Keratinocyte (primary cell): Measurements from ENCODE around the gene MICALL1. TPM values are rescaled to one million over a fixed set of nuclear protein-coding genes. Genes with fewer than 3 reads are reported as not detected.

Source experiments
- DNase-seq: peaks from one replicate; pipeline ENCODE4 v3.0.0-alpha.2; 2011; ENCODE audit warnings: low read depth, missing footprints, low spot score
- FAIRE-seq: peaks from 2 replicates; lab custom pipeline; 2011; peaks lifted over from hg19 to GRCh38; lab: Jason Lieb, UNC
- H2AFZ ChIP-seq: 2 replicates; pipeline ENCODE4 v1.6.0; 2012; ENCODE audit warnings: low read length, control low read depth, inconsistent platforms; ENCODE audit not compliant: control insufficient read depth
- H3K27ac ChIP-seq: 2 replicates; pipeline ENCODE4 v1.5.1; 2011; ENCODE audit warnings: low read length; ENCODE audit not compliant: control insufficient read depth, insufficient read depth
- H3K27me3 ChIP-seq: 3 replicates; pipeline ENCODE4 v1.6.0; 2011; ENCODE audit warnings: low read length; ENCODE audit not compliant: control insufficient read depth, insufficient read depth; ENCODE audit errors: extremely low read depth
- H3K36me3 ChIP-seq, 2 experiments: 2 replicates in 1 of 2; 3 replicates in 1 of 2; pipeline ENCODE4 v1.5.1; 2011; ENCODE audit warnings: low read length in 2 of 2, mild to moderate bottlenecking in 1 of 2; ENCODE audit not compliant: control insufficient read depth in 2 of 2, insufficient read depth in 2 of 2; ENCODE audit errors: extremely low read depth in 1 of 2
- H3K4me1 ChIP-seq: 3 replicates; pipeline ENCODE4 v1.5.1; 2011; ENCODE audit warnings: low read length; ENCODE audit not compliant: control insufficient read depth, insufficient read depth; ENCODE audit errors: extremely low read depth
- H3K4me2 ChIP-seq: 3 replicates; pipeline ENCODE4 v1.6.0; 2011; ENCODE audit warnings: low read depth, low read length; ENCODE audit not compliant: control insufficient read depth, insufficient read depth; ENCODE audit errors: extremely low read depth
- H3K4me3 ChIP-seq, 3 experiments: fragments of 200-600 bp in 1 of 3; sonication (generic) in 1 of 3; 2 replicates in 2 of 3; 3 replicates in 1 of 3; pipeline ENCODE4 v1.5.1; 2011 to 2016; ENCODE audit warnings: low read length in 3 of 3, mild to moderate bottlenecking in 3 of 3, control low read depth in 2 of 3, inconsistent platforms in 1 of 3, low read depth in 1 of 3, mixed read lengths in 1 of 3, mixed run types in 1 of 3, moderate library complexity in 1 of 3; ENCODE audit not compliant: control insufficient read depth in 2 of 3, insufficient read depth in 2 of 3; ENCODE audit errors: extremely low read depth in 1 of 3
- H3K79me2 ChIP-seq: 2 replicates; pipeline ENCODE4 v1.6.0; 2012; ENCODE audit warnings: low read length; ENCODE audit not compliant: control insufficient read depth, insufficient read depth
- H3K9ac ChIP-seq: 3 replicates; pipeline ENCODE4 v1.6.0; 2011; ENCODE audit warnings: low read length; ENCODE audit not compliant: control insufficient read depth, insufficient read depth; ENCODE audit errors: extremely low read depth
- H3K9me1 ChIP-seq: 3 replicates; pipeline ENCODE4 v1.6.0; 2011; ENCODE audit warnings: low read length; ENCODE audit not compliant: control insufficient read depth, insufficient read depth; ENCODE audit errors: extremely low read depth
- H3K9me3 ChIP-seq: 2 replicates; pipeline ENCODE4 v1.5.1; 2012; ENCODE audit warnings: low read depth, low read length; ENCODE audit not compliant: control insufficient read depth
- H4K20me1 ChIP-seq: 3 replicates; pipeline ENCODE4 v1.6.0; 2011; ENCODE audit warnings: low read length; ENCODE audit not compliant: control insufficient read depth, insufficient read depth; ENCODE audit errors: extremely low read depth
- EZH2 ChIP-seq: IDR thresholded peaks from one replicate; pipeline ENCODE4 v1.6.1; 2012; ENCODE audit warnings: inconsistent platforms, mild to moderate bottlenecking, low read length, moderate library complexity
- dilution Hi-C: fragments of 300-500 bp; cut with MboI; formaldehyde crosslinking; loops from one replicate; pipeline ENCODE4 v1.7.0; 2020; ENCODE audit warnings: low sequenced_read_pairs; ENCODE audit not compliant: extremely low pct_ligation_motif_present
- polyA plus RNA-seq, 5 experiments: library from polyadenylated mRNA; depleted of rRNA in 3 of 5; stranded (reverse) in 3 of 5; stranded (forward) in 1 of 5; unstranded in 1 of 5; fragments of >200 nt; gene quantifications; 1 replicate in 1 of 5; 2 replicates in 3 of 5; 3 replicates in 1 of 5; pipeline versions ENCODE4 v1.2.1 to v1.2.3, GENCODE V29; 2011 to 2012; ENCODE audit warnings: missing spikeins in 2 of 5, low read depth in 1 of 5, low replicate concordance in 1 of 5
- TF ChIP-seq, protein P1 (sequence below), 3 experiments: IDR thresholded peaks in 1 of 3; conservative IDR thresholded peaks in 1 of 3; optimal IDR thresholded peaks in 1 of 3; 2 replicates in 2 of 3; 3 replicates in 1 of 3; pipeline versions ENCODE3 to v1.5.1; 2011; ENCODE audit warnings: low read length in 3 of 3, mild to moderate bottlenecking in 3 of 3, moderate library complexity in 2 of 3, control low read depth in 1 of 3, inconsistent platforms in 1 of 3; ENCODE audit not compliant: insufficient read depth in 2 of 3; ENCODE audit errors: extremely low read depth in 1 of 3

The MICALL1 gene
- polyA plus RNA-seq, 1 donor (not counting 4 experiments of a cell fraction or from before 2014, with no cell fraction given) = 42.8 TPM

DNA sequence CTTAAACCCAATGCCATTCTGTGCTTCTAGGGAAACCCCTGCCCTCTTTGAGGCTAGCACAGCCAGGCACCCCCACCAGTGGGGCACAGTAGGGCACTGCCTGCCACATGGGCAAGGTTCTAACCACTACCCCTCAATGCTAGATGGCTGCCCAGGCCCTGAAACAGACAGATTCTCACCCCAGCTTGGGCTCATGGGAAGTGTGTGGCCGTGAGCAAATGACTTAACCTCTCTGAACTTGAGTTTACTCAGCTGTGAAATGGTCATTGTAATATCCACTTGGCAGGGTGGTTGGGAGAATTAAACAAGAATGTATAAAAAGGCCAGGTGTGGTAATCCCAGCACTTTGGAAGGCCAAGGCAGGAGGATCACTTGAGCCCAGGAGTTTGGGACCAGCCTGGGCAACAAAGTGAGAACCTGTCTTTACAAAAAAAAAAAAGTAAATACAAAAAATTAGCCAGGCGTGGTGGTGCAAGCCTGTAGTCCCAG, 24.9 kb downstream of the MICALL1 start:
- Histone ChIP-seq H3K4me3 (no peak overlapping the region), H3K9me3 (no peaks in the 10 kb centered on the region), H3K4me1 (peaks cover 21% of the 10 kb centered on the region), H3K27ac (no peak overlapping the region), H2AFZ (no peak overlapping the region), H3K9me1 (peaks cover 5% of the 10 kb centered on the region), H4K20me1 (peaks cover 41% of the 10 kb centered on the region), H3K9ac (no peak overlapping the region), H3K4me2 (no peak overlapping the region), H3K36me3 (peaks cover 51 to 61% of the 10 kb centered on the region in 2 experiments), H3K79me2 (peaks cover 44% of the 10 kb centered on the region), H3K27me3 (no peaks in the 10 kb centered on the region)
- DNase-seq = no peak
- FAIRE-seq = no peak
- dilution Hi-C loops = no loop called here
- TF ChIP-seq, protein P1, sequence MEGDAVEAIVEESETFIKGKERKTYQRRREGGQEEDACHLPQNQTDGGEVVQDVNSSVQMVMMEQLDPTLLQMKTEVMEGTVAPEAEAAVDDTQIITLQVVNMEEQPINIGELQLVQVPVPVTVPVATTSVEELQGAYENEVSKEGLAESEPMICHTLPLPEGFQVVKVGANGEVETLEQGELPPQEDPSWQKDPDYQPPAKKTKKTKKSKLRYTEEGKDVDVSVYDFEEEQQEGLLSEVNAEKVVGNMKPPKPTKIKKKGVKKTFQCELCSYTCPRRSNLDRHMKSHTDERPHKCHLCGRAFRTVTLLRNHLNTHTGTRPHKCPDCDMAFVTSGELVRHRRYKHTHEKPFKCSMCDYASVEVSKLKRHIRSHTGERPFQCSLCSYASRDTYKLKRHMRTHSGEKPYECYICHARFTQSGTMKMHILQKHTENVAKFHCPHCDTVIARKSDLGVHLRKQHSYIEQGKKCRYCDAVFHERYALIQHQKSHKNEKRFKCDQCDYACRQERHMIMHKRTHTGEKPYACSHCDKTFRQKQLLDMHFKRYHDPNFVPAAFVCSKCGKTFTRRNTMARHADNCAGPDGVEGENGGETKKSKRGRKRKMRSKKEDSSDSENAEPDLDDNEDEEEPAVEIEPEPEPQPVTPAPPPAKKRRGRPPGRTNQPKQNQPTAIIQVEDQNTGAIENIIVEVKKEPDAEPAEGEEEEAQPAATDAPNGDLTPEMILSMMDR (optimal IDR thresholded peaks at IDR 0.05 in 1 of 3, IDR thresholded peaks at IDR 0.05 in 1 of 3, conservative IDR thresholded peaks at IDR 0.05 in 1 of 3; ENCODE audit: extremely low read depth in 1 of 3, insufficient read depth in 2 of 3, low read length in 3 of 3) = no peak
- TF ChIP-seq EZH2 = no peak

GRCh38 chr22:37931893-37932389, 25.8 kb downstream of the MICALL1 start:
- DNase-seq (no peak), FAIRE-seq (no peak)
- Histone ChIP-seq H3K4me1 (peaks cover 21% of the 10 kb centered on the region), H3K9me1 (peaks cover 5% of the 10 kb centered on the region), H3K36me3 (peaks cover 48 to 57% of the 10 kb centered on the region in 2 experiments), H3K9ac (no peak overlapping the region), H3K4me2 (no peak overlapping the region), H3K9me3 (no peaks in the 10 kb centered on the region), H2AFZ (no peak overlapping the region), H3K4me3 (no peak overlapping the region), H3K27me3 (no peaks in the 10 kb centered on the region), H4K20me1 (peaks cover 39% of the 10 kb centered on the region), H3K27ac (no peak overlapping the region), H3K79me2 (peaks cover 36% of the 10 kb centered on the region)
- dilution Hi-C loops = no loop called here
- no peak for TF ChIP-seq EZH2
- TF ChIP-seq, protein P1 (optimal IDR thresholded peaks at IDR 0.05 in 1 of 3, IDR thresholded peaks at IDR 0.05 in 1 of 3, conservative IDR thresholded peaks at IDR 0.05 in 1 of 3; ENCODE audit: extremely low read depth in 1 of 3, insufficient read depth in 2 of 3, low read length in 3 of 3) = no peak
